Esophagus squamous epithelium (tissue), 5 donors: Measurements from ENCODE around the gene KIF13A. TPM values are rescaled to one million over a fixed set of nuclear protein-coding genes. Genes with fewer than 3 reads are reported as not detected.

Experiments
- DNase-seq: peaks from one replicate; lab custom pipeline; 2025; lab: John Stamatoyannopoulos, UW
- H3K27ac ChIP-seq, 4 donors: fragments of 200-600 bp; sonication (generic); one replicate each; pipeline ENCODE4 v1.5.1; 2016 to 2019; ENCODE audit warnings: mild to moderate bottlenecking in 1 of 4
- H3K27me3 ChIP-seq, 4 donors: fragments of 200-600 bp; sonication (generic); 1 replicate in 3 of 4; 2 replicates in 1 of 4; pipeline versions ENCODE4 v1.5.1 to v1.6.0; 2017 to 2021; ENCODE audit warnings: antibody characterized with exemption in 1 of 4
- H3K36me3 ChIP-seq, 3 donors: fragments of 200-600 bp; sonication (generic); one replicate each; pipeline ENCODE4 v1.5.1; 2016 to 2019
- H3K4me1 ChIP-seq, 3 donors: fragments of 200-600 bp; sonication (generic); one replicate each; pipeline ENCODE4 v1.5.1; 2017 to 2019
- H3K4me3 ChIP-seq, 4 donors: fragments of 200-600 bp; sonication (generic); 1 replicate in 3 of 4; 2 replicates in 1 of 4; pipeline ENCODE4 v1.5.1; 2016 to 2019; ENCODE audit warnings: mild to moderate bottlenecking in 2 of 4, moderate library complexity in 1 of 4
- H3K9me3 ChIP-seq, 3 donors: fragments of 200-600 bp; sonication (generic); one replicate each; pipeline ENCODE4 v1.5.1; 2016 to 2019
- POLR2A ChIP-seq, 4 donors: fragments of 450-650 bp; IDR thresholded peaks; one replicate each; pipeline ENCODE4 v1.6.1; 2017; ENCODE audit warnings: antibody characterized with exemption in 4 of 4, mild to moderate bottlenecking in 4 of 4, moderate library complexity in 3 of 4
- WGBS, 2 donors: methylation state at CpG; one replicate each; pipeline ENCODE4 v1.1.5; 2018; 5-methylcytosine and 5-hydroxymethylcytosine counted together
- intact Hi-C: fragments of 100-400 bp; cut with DNase I; formaldehyde crosslinking; loops from one replicate; pipeline ENCODE4 v1.15.0; 2022
- small RNA-seq, 4 donors: library from RNA; depleted of rRNA; stranded (forward); fragments of <200 nt; gene quantifications; one replicate each; pipeline ENCODE3, GENCODE V24; 2016
- total RNA-seq, 4 donors: library from RNA; depleted of rRNA; stranded (reverse); fragments of >200 nt; gene quantifications; one replicate each; pipeline ENCODE4 v1.1.0, GENCODE V29; 2016
- TF ChIP-seq, protein P1 (sequence below), 6 experiments: fragments of 450-650 bp in 4 of 6; fragments of 200-600 bp in 2 of 6; sonication (generic) in 2 of 6; IDR thresholded peaks; one replicate each; pipeline ENCODE4 v1.5.1; 2016 to 2019; ENCODE audit warnings: antibody characterized with exemption in 6 of 6, mild to moderate bottlenecking in 4 of 6, moderate library complexity in 4 of 6
- donor health status: DM: yes; HTN: yes; CAD: no.

Gene KIF13A
- total RNA-seq, 4 donors from 2014 or later: 18.7 to 34.5 (median 25.0) TPM

DNA sequence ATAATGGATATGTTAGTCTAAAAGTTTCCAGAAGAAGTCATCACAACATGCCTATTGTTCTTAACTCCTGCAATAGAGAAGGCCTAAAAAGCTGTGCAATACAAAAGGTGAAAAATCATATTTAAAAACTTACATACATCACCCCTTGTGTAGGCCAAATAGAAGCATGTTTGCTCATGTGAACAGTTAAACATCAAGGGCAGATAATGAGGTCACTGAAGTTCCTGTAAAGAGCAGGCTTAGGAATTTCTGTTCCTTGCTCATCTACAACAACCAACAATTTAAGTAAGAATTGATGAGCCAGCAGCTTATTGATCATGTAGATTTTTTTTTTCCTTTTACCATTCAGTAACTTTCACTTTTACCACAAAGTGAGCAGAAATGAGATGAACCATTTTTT, 273.3 kb downstream of the KIF13A start:
- no peaks in the 10 kb centered on the region for H3K36me3 ChIP-seq
- intact Hi-C loops: no loop called here
- TF ChIP-seq, protein P1, sequence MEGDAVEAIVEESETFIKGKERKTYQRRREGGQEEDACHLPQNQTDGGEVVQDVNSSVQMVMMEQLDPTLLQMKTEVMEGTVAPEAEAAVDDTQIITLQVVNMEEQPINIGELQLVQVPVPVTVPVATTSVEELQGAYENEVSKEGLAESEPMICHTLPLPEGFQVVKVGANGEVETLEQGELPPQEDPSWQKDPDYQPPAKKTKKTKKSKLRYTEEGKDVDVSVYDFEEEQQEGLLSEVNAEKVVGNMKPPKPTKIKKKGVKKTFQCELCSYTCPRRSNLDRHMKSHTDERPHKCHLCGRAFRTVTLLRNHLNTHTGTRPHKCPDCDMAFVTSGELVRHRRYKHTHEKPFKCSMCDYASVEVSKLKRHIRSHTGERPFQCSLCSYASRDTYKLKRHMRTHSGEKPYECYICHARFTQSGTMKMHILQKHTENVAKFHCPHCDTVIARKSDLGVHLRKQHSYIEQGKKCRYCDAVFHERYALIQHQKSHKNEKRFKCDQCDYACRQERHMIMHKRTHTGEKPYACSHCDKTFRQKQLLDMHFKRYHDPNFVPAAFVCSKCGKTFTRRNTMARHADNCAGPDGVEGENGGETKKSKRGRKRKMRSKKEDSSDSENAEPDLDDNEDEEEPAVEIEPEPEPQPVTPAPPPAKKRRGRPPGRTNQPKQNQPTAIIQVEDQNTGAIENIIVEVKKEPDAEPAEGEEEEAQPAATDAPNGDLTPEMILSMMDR (IDR thresholded peaks at IDR 0.05): no peak
- no peak for TF ChIP-seq POLR2A (IDR thresholded peaks at IDR 0.05)
- DNase-seq: no peak
- no peaks in the 10 kb centered on the region for H3K9me3 ChIP-seq
- H3K27me3 ChIP-seq: no peaks in the 10 kb centered on the region
- no peak overlapping the region for H3K27ac ChIP-seq
- peaks cover 0 to 18% (median 6%) of the 10 kb centered on the region in 3 donors for H3K4me1 ChIP-seq
- H3K4me3 ChIP-seq: no peak overlapping the region

GRCh38 chr6:17712576-17712975, 274.9 kb downstream of the KIF13A start:
- intact Hi-C loops: no loop called here
- TF ChIP-seq, protein P1 (IDR thresholded peaks at IDR 0.05): no peak
- no peak for TF ChIP-seq POLR2A (IDR thresholded peaks at IDR 0.05)
- peaks cover 0 to 24% (median 6%) of the 10 kb centered on the region in 3 donors for H3K4me1 ChIP-seq
- no peak overlapping the region for H3K27ac ChIP-seq
- no peaks in the 10 kb centered on the region for H3K27me3 ChIP-seq
- no peak for DNase-seq
- WGBS, 2 donors: 45 to 64% methylated on average over 1 of the region's 1 CpG
- H3K36me3 ChIP-seq: no peaks in the 10 kb centered on the region
- H3K9me3 ChIP-seq: no peaks in the 10 kb centered on the region
- H3K4me3 ChIP-seq: no peak overlapping the region

GRCh38 chr6:17710331-17710730, 277.1 kb downstream of the KIF13A start:
- Histone ChIP-seq H3K27me3 (no peaks in the 10 kb centered on the region), H3K36me3 (no peaks in the 10 kb centered on the region), H3K4me3 (no peak overlapping the region), H3K9me3 (no peaks in the 10 kb centered on the region), H3K27ac (no peak overlapping the region), H3K4me1 (peaks cover 0 to 28% (median 6%) of the 10 kb centered on the region in 3 donors)
- TF ChIP-seq, protein P1 (IDR thresholded peaks at IDR 0.05): no peak
- TF ChIP-seq POLR2A (IDR thresholded peaks at IDR 0.05): no peak
- 71 to 79% methylated on average over 3 of the region's 3 CpGs for WGBS, 2 donors
- intact Hi-C loops: no loop called here
- no peak for DNase-seq

DNA sequence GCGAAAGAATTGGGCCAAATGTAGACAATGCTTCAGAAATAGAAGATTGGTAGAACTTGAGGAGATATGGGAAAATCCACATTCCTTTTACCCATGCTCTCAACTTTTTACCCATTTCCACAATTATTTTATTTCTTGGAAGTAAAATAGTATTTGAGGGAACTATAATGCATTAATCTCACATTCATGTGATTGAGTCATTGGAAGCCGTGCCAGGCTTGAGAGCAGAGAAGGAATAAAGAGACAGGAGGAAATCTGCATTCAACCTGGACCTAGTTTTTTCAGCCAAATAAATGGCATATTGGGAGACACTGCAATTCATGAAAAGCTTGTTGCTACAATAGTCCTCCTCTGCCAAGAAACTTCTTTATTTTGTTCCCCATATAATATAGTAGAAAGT, 278.0 kb downstream of the KIF13A start:
- no peaks in the 10 kb centered on the region for H3K9me3 ChIP-seq
- H3K27me3 ChIP-seq: no peaks in the 10 kb centered on the region
- H3K27ac ChIP-seq: no peak overlapping the region
- TF ChIP-seq, protein P1 (IDR thresholded peaks at IDR 0.05): no peak
- no peak for TF ChIP-seq POLR2A (IDR thresholded peaks at IDR 0.05)
- no peak for DNase-seq
- WGBS, 2 donors: 70 to 88% methylated on average over 2 of the region's 2 CpGs
- no peaks in the 10 kb centered on the region for H3K36me3 ChIP-seq
- no peak overlapping the region for H3K4me3 ChIP-seq
- peaks cover 0 to 26% (median 2%) of the 10 kb centered on the region in 3 donors for H3K4me1 ChIP-seq
- intact Hi-C loops: no loop called here

Small RNA genes lying within 50 kb of the gene (small RNA-seq; reads per million reads assigned to genes)
- gene RF00019 (0 reads per million in 4 donors), gene RNA5SP204 (3.3 to 19.9 (median 13.5) reads per million in 4 donors)

Other genes with a start within 250 kb of the KIF13A start
- gene NHLRC1, start 135.0 kb upstream of the KIF13A start, total RNA-seq: 1 to 10 TPM in 3 of 4 donors, under 1 TPM in 1; 0.49 to 1.8 (median 1.3) TPM
- gene TPMT, start 167.4 kb upstream of the KIF13A start, total RNA-seq: 10 to 100 TPM in 3 of 4 donors, 1 to 10 TPM in 1; 8.1 to 16.1 (median 12.7) TPM
- gene KDM1B, start 167.8 kb upstream of the KIF13A start, total RNA-seq: 10 to 100 TPM; 12.2 to 24.5 (median 18.2) TPM